Tibial nerve (tissue), 4 donors: ENCODE results near the gene PDRG1. TPM values are rescaled to one million over a fixed set of nuclear protein-coding genes. Genes with fewer than 3 reads are reported as not detected.

Source experiments
- DNase-seq, 2 donors: peaks; one replicate each; pipeline ENCODE4 v3.0.0-alpha.2; 2019; ENCODE audit warnings: low spot score in 2 of 2
- H3K27ac ChIP-seq, 4 donors: fragments of 200-600 bp; sonication (generic) in 3 of 4; one replicate each; pipeline ENCODE4 v1.5.1; 2017 to 2019; ENCODE audit warnings: mild to moderate bottlenecking in 1 of 4
- H3K27me3 ChIP-seq, 2 donors: fragments of 200-600 bp; sonication (generic) in 1 of 2; one replicate each; pipeline versions ENCODE4 v1.5.1 to v1.6.0; 2017 to 2019
- H3K36me3 ChIP-seq, 3 donors: fragments of 200-600 bp; sonication (generic); one replicate each; pipeline ENCODE4 v1.5.1; 2018 to 2019
- H3K4me1 ChIP-seq, 4 donors: fragments of 200-600 bp; sonication (generic) in 3 of 4; one replicate each; pipeline ENCODE4 v1.5.1; 2017 to 2019
- H3K4me3 ChIP-seq, 4 donors: fragments of 200-600 bp; sonication (generic) in 3 of 4; one replicate each; pipeline ENCODE4 v1.5.1; 2017 to 2019; ENCODE audit warnings: mild to moderate bottlenecking in 1 of 4, moderate library complexity in 1 of 4
- H3K9me3 ChIP-seq, 4 donors: fragments of 200-600 bp; sonication (generic) in 3 of 4; one replicate each; pipeline ENCODE4 v1.5.1; 2017 to 2019
- EP300 ChIP-seq, 2 donors: sonication (generic); formaldehyde crosslinking; IDR thresholded peaks; one replicate each; pipeline ENCODE4 v1.6.1; 2017; ENCODE audit warnings: antibody characterized with exemption in 2 of 2, mild to moderate bottlenecking in 1 of 2
- POLR2A ChIP-seq, 2 donors: fragments of 450-650 bp; IDR thresholded peaks; one replicate each; pipeline ENCODE4 v1.6.1; 2017; ENCODE audit warnings: antibody characterized with exemption in 2 of 2, mild to moderate bottlenecking in 2 of 2, moderate library complexity in 2 of 2
- WGBS, 2 donors: methylation state at CpG; one replicate each; pipeline ENCODE4 v1.1.5; 2018; 5-methylcytosine and 5-hydroxymethylcytosine counted together
- total RNA-seq, 4 donors: library from RNA; depleted of rRNA; stranded (reverse); fragments of >200 nt; gene quantifications; one replicate each; pipeline ENCODE4 v1.1.0, GENCODE V29; 2016
- TF ChIP-seq, protein P1 (sequence below), 5 experiments: fragments of 200-600 bp in 3 of 5; fragments of 450-650 bp in 2 of 5; sonication (generic) in 3 of 5; IDR thresholded peaks; one replicate each; pipeline ENCODE4 v1.5.1; 2016 to 2019; ENCODE audit warnings: antibody characterized with exemption in 5 of 5, mild to moderate bottlenecking in 3 of 5, moderate library complexity in 2 of 5

Gene PDRG1
- total RNA-seq, 4 donors from 2014 or later: 9.6 to 15.7 (median 11.0) TPM

DNA sequence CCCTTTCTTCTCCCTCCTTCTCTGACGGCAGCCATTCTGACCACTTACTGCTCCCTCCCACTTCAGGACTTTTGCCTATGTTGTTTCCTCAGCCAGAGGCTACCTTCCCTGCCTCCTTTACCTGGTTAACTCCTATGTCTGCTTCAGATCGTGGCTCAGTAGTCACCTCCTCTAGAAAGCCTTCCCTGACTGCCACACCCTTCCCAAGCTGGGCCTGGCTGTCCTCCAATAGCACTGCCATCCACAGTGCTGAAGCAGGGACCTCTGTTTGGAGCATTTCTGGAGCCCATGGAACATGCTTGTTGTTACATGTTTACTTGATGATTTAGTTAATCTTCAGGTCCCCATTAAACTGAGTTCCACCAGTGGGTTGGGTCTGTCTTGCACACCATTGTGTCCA is 29.9 kb upstream of the PDRG1 start:
- 74 to 88% methylated on average over 2 of the region's 2 CpGs for WGBS, 2 donors
- H3K4me1 ChIP-seq: no peaks in the 10 kb centered on the region
- H3K27me3 ChIP-seq: peaks cover 0 to 7% of the 10 kb centered on the region in 2 donors
- no peak overlapping the region for H3K27ac ChIP-seq
- TF ChIP-seq, protein P1, sequence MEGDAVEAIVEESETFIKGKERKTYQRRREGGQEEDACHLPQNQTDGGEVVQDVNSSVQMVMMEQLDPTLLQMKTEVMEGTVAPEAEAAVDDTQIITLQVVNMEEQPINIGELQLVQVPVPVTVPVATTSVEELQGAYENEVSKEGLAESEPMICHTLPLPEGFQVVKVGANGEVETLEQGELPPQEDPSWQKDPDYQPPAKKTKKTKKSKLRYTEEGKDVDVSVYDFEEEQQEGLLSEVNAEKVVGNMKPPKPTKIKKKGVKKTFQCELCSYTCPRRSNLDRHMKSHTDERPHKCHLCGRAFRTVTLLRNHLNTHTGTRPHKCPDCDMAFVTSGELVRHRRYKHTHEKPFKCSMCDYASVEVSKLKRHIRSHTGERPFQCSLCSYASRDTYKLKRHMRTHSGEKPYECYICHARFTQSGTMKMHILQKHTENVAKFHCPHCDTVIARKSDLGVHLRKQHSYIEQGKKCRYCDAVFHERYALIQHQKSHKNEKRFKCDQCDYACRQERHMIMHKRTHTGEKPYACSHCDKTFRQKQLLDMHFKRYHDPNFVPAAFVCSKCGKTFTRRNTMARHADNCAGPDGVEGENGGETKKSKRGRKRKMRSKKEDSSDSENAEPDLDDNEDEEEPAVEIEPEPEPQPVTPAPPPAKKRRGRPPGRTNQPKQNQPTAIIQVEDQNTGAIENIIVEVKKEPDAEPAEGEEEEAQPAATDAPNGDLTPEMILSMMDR (IDR thresholded peaks at IDR 0.05): no peak
- TF ChIP-seq EP300 (IDR thresholded peaks at IDR 0.05) (no peak), POLR2A (IDR thresholded peaks at IDR 0.05) (no peak)
- no peak for DNase-seq
- no peaks in the 10 kb centered on the region for H3K9me3 ChIP-seq
- no peaks in the 10 kb centered on the region for H3K36me3 ChIP-seq
- no peak overlapping the region for H3K4me3 ChIP-seq

DNA sequence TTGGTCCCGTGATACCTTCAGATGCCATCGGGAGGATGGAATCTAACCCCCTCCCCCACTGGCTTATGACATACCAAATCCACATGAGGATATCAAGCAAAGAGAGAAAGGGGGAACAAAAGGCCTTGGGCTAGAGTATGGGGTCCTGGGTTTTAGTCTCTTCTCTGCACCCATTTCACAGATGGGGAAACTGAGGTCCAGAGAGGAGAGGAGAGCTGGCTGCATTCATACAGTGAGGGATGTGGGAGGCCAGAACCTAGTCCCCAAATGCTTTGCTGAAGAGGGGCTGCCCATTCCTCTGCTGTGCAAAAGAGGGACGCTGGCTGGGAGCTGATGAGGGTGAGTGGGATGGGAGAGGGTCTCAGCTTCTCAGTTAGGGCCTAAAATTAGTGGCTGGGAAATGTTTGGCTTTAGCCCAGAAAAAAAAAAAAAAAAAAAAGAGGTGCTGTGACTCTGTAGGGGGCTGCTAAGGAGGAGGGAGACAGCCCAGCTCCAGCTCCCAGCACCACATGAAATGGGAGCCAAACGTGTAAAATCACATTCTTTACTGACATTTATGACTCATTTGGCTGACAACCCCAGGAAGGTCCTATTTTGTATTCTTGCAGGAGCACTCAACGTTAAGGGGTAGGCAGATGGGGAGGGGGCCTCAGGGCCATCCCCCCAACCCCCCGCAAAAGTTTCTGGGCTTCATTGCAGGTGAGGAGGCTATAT is 28.0 kb upstream of the PDRG1 start:
- 52 to 56% methylated on average over 6 of the region's 6 CpGs for WGBS, 2 donors
- TF ChIP-seq POLR2A (IDR thresholded peaks at IDR 0.05): no peak
- TF ChIP-seq, protein P1 (IDR thresholded peaks at IDR 0.05): no peak
- no peak for TF ChIP-seq EP300 (IDR thresholded peaks at IDR 0.05)
- Histone ChIP-seq H3K27ac (no peak overlapping the region), H3K4me1 (peaks cover 0 to 4% (median 0%) of the 10 kb centered on the region in 4 donors), H3K4me3 (no peak overlapping the region), H3K27me3 (peaks cover 0 to 7% of the 10 kb centered on the region in 2 donors), H3K9me3 (no peaks in the 10 kb centered on the region), H3K36me3 (no peaks in the 10 kb centered on the region)
- DNase-seq: no peak

DNA sequence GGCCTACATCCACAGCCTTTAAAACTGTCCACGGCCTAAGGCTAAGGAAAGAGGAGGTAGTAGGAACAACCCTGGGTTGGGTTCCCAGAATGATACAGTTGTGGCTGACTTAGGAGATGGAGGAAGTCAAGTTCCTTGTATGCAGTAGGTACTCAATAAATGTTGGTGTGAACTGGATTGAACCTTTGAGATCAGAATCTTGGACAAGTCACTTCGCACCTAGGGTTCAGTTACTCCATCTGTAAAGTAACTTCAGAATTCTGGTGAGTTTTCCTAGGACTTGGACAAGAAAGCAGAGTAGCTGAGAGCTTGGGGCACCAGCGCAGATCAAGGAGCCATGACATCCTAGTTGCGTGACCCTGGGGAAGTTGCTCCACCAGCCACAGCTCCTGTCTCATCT is 25.2 kb upstream of the PDRG1 start:
- no peak for DNase-seq
- Histone ChIP-seq H3K27ac (no peak overlapping the region), H3K36me3 (no peaks in the 10 kb centered on the region), H3K4me3 (no peak overlapping the region), H3K9me3 (no peaks in the 10 kb centered on the region), H3K27me3 (peaks cover 0 to 11% of the 10 kb centered on the region in 2 donors), H3K4me1 (peaks cover 0 to 5% (median 0%) of the 10 kb centered on the region in 4 donors)
- TF ChIP-seq POLR2A (IDR thresholded peaks at IDR 0.05) (no peak), EP300 (IDR thresholded peaks at IDR 0.05) (no peak)
- TF ChIP-seq, protein P1 (IDR thresholded peaks at IDR 0.05): no peak
- 84 to 90% methylated on average over 4 of the region's 4 CpGs for WGBS, 2 donors

DNA sequence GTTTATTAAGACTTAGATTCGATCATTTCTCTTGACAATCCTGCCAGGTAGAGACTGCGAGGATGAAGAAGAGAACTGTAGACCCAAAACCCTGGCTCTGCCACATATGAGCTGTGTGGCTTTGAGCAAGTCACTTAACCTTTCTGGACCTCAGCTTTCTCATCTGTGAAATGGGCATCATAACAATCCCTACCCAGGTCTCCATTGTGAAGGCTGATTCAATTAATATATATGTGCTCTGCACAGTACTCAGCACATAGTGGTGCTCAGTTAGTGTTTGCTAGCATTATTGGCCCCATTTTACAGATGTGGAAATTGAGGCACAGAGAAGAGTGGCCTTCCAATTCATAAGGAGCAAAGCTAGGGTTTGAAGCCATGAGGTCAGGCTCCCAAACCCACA is 24.0 kb upstream of the PDRG1 start:
- H3K9me3 ChIP-seq: no peaks in the 10 kb centered on the region
- no peak overlapping the region for H3K27ac ChIP-seq
- H3K4me1 ChIP-seq: peaks cover 0 to 5% (median 0%) of the 10 kb centered on the region in 4 donors
- no peak overlapping the region for H3K4me3 ChIP-seq
- no peaks in the 10 kb centered on the region for H3K36me3 ChIP-seq
- 81 to 85% methylated on average over 2 of the region's 2 CpGs for WGBS, 2 donors
- TF ChIP-seq POLR2A (IDR thresholded peaks at IDR 0.05): no peak
- TF ChIP-seq, protein P1 (IDR thresholded peaks at IDR 0.05): no peak
- no peak for TF ChIP-seq EP300 (IDR thresholded peaks at IDR 0.05)
- H3K27me3 ChIP-seq: peaks cover 0 to 15% of the 10 kb centered on the region in 2 donors
- DNase-seq: no peak

DNA sequence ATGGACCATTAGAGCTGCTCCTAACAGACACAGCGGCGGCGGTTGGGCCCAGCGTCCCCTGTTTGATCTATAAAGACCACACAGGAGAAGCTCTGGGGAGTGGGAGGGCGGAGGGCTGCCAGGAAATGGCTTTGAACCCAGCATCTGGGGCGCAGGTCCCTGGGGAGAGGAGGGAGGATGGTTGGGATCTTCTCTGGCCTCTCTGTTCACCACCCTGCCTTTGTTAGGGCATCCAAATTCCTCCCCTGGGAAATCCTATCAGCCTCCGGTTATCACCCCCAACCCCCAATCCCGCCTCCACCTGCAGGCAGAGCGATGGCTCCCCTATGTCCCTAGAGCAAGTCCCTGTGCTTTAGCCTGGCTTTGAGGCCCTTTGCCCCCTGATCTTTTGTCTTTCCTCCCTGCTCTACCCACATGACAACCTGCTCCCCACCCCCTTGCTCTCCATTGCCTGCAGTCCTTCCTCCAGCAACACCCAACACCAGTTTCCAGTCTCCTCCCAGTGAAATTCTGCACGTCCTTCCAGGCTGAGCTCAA is 23.2 kb upstream of the PDRG1 start:
- Histone ChIP-seq H3K9me3 (no peaks in the 10 kb centered on the region), H3K27me3 (peaks cover 0 to 8% of the 10 kb centered on the region in 2 donors), H3K27ac (no peak overlapping the region), H3K4me1 (peaks cover 0 to 5% (median 0%) of the 10 kb centered on the region in 4 donors), H3K36me3 (no peaks in the 10 kb centered on the region), H3K4me3 (no peak overlapping the region)
- DNase-seq: no peak
- TF ChIP-seq POLR2A (IDR thresholded peaks at IDR 0.05) (no peak), EP300 (IDR thresholded peaks at IDR 0.05) (no peak)
- TF ChIP-seq, protein P1 (IDR thresholded peaks at IDR 0.05): no peak
- 26 to 27% methylated on average over 10 of the region's 10 CpGs for WGBS, 2 donors
